Mesendoderm (in vitro differentiated cells): ENCODE results near the gene ATRIP.

Experiments
- DNase-seq: peaks from one replicate; pipeline ENCODE4 v3.0.0; 2013
- H2AK5ac ChIP-seq: 2 replicates; pipeline ENCODE4 v1.6.1; 2013; ENCODE audit warnings: low read length, inconsistent platforms
- H2BK120ac ChIP-seq: 2 replicates; pipeline ENCODE4 v1.6.1; 2013; ENCODE audit warnings: low read depth, mild to moderate bottlenecking, low read length, moderate library complexity, mixed read lengths
- H2BK15ac ChIP-seq: replicated peaks from 2 replicates; pipeline ENCODE4 v1.6.1; 2013; ENCODE audit warnings: low read depth, mild to moderate bottlenecking, moderate library complexity
- H2BK5ac ChIP-seq: 2 replicates; pipeline ENCODE4 v1.6.1; 2013; ENCODE audit warnings: low read length, inconsistent platforms
- H3K18ac ChIP-seq: 2 replicates; pipeline ENCODE4 v1.6.1; 2013; ENCODE audit warnings: mild to moderate bottlenecking, low read length, mixed read lengths
- H3K23ac ChIP-seq: one replicate; pipeline ENCODE4 v1.6.1; 2013; ENCODE audit warnings: low read length
- H3K27ac ChIP-seq: 2 replicates; pipeline ENCODE4 v1.5.1; 2013; ENCODE audit warnings: low read depth, mild to moderate bottlenecking, inconsistent platforms, low read length, moderate library complexity
- H3K27me3 ChIP-seq: 2 replicates; pipeline ENCODE4 v1.6.1; 2013; ENCODE audit warnings: low read length, control low read depth, mild to moderate bottlenecking, inconsistent platforms; ENCODE audit not compliant: insufficient read depth, poor library complexity
- H3K36me3 ChIP-seq: 2 replicates; pipeline ENCODE4 v1.6.1; 2013; ENCODE audit warnings: low read length, inconsistent platforms; ENCODE audit not compliant: control insufficient read depth, insufficient read depth
- H3K4ac ChIP-seq: one replicate; pipeline ENCODE4 v1.6.1; 2013; ENCODE audit warnings: low read depth, mild to moderate bottlenecking, low read length, moderate library complexity
- H3K4me1 ChIP-seq: 2 replicates; pipeline ENCODE4 v1.6.1; 2013; ENCODE audit warnings: low read depth, low read length, inconsistent platforms; ENCODE audit not compliant: control insufficient read depth
- H3K4me2 ChIP-seq: 2 replicates; pipeline ENCODE4 v1.6.1; 2013; ENCODE audit warnings: low read length
- H3K4me3 ChIP-seq: 2 replicates; pipeline ENCODE4 v1.5.1; 2013; ENCODE audit warnings: mild to moderate bottlenecking, low read length
- H3K56ac ChIP-seq: one replicate; pipeline ENCODE4 v1.6.1; 2013; ENCODE audit warnings: low read length
- H3K79me1 ChIP-seq: 2 replicates; pipeline ENCODE4 v1.6.1; 2013; ENCODE audit warnings: low read length, inconsistent platforms
- H3K79me2 ChIP-seq: 2 replicates; pipeline ENCODE4 v1.6.1; 2013; ENCODE audit warnings: mild to moderate bottlenecking, low read length; ENCODE audit not compliant: control insufficient read depth, insufficient read depth
- H3K9ac ChIP-seq: 2 replicates; pipeline ENCODE4 v1.6.1; 2013; ENCODE audit warnings: low read length, inconsistent platforms
- H4K5ac ChIP-seq: one replicate; pipeline ENCODE4 v1.6.1; 2013; ENCODE audit warnings: low read length
- H4K8ac ChIP-seq: one replicate; pipeline ENCODE4 v1.6.1; 2013; ENCODE audit warnings: low read depth, mild to moderate bottlenecking, control low read depth, low read length, moderate library complexity
- WGBS: extraction: QIAGEN DNeasy Blood & Tissue Kit; methylation state at CpG from one replicate; pipeline ENCODE4 v1.1.7; 2013; ENCODE audit warnings: low lambda C conversion rate, missing lambda C conversion rate; ENCODE audit not compliant: insufficient coverage; ENCODE audit errors: extremely low coverage; 5-methylcytosine and 5-hydroxymethylcytosine counted together

ATRIP gene

GRCh38 chr3:48428572-48429316 is 17.8 kb upstream of the ATRIP start:
- H3K4me2 ChIP-seq = peak overlapping the region; percentile 87
- no peak overlapping the region for H2BK15ac ChIP-seq
- H3K27me3 ChIP-seq = no peaks in the 10 kb centered on the region
- H3K9ac ChIP-seq = peak overlapping the region; percentile 88
- H3K79me2 ChIP-seq = peaks cover 47% of the 10 kb centered on the region
- H3K4me3 ChIP-seq = peak overlapping the region; percentile 72
- H2BK120ac ChIP-seq = peak overlapping the region; percentile 54
- H4K8ac ChIP-seq = peak overlapping the region; percentile 69
- peaks cover 10% of the 10 kb centered on the region for H3K4me1 ChIP-seq
- H3K23ac ChIP-seq = no peak overlapping the region
- peak; percentile 58 for DNase-seq
- WGBS = no CpG with 5 or more reads among the region's 60 CpGs
- peak overlapping the region; percentile 92 for H3K56ac ChIP-seq
- H3K18ac ChIP-seq = peak overlapping the region; percentile 75
- peaks cover 6% of the 10 kb centered on the region for H3K36me3 ChIP-seq
- peaks cover 27% of the 10 kb centered on the region for H3K79me1 ChIP-seq
- no peak overlapping the region for H4K5ac ChIP-seq
- no peak overlapping the region for H2AK5ac ChIP-seq
- peak overlapping the region; percentile 45 for H2BK5ac ChIP-seq
- peak overlapping the region; percentile 88 for H3K4ac ChIP-seq
- peak overlapping the region; percentile 89 for H3K27ac ChIP-seq

DNA sequence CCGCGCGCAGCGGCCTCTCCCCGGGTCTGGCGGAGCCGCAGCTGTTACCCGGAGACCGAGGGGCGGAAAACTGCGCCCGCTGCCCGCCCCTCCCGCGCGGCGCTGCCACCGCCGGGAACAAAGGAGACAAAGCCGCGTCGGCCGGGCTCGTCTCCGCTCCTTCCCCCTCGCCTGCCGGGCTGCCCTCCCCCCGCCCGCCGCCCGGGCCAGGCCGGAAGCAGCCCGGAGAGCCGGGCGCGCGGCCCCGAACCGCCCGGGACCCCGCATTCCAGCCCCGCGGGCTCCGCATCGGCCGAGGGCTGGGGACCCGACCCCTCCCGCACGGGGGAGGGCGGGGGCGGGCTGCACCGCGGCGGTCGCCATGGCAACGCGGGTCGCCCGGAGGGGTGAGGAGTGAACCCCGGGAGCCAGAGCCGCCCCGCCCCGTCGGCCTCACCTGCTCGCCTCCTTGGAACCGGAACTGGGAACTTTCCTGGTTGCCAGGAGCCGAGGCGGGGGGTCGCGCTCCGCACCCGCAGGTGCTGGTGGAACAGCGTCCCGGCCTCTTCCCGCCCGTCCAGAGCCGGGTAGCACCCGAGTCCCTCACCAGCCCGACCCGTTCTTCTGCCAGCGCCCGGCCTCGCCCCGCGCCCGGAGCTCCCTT is 17.1 kb upstream of the ATRIP start:
- Histone ChIP-seq H3K79me1 (peaks cover 24% of the 10 kb centered on the region), H3K36me3 (peaks cover 10% of the 10 kb centered on the region), H4K5ac (no peak overlapping the region), H3K27me3 (no peaks in the 10 kb centered on the region), H3K4ac (peak overlapping the region; percentile 88), H3K4me2 (peak overlapping the region; percentile 44), H2AK5ac (no peak overlapping the region), H4K8ac (peak overlapping the region; percentile 69), H2BK5ac (peak overlapping the region; percentile 45), H2BK15ac (no peak overlapping the region), H3K18ac (peak overlapping the region; percentile 75), H3K4me3 (peak overlapping the region; percentile 72), H2BK120ac (peak overlapping the region; percentile 54), H3K9ac (peak overlapping the region; percentile 88), H3K4me1 (peaks cover 10% of the 10 kb centered on the region), H3K56ac (peak overlapping the region; percentile 92), H3K27ac (peak overlapping the region; percentile 89), H3K79me2 (peaks cover 40% of the 10 kb centered on the region), H3K23ac (no peak overlapping the region)
- DNase-seq = peak; percentile 64
- no CpG with 5 or more reads among the region's 86 CpGs for WGBS

DNA sequence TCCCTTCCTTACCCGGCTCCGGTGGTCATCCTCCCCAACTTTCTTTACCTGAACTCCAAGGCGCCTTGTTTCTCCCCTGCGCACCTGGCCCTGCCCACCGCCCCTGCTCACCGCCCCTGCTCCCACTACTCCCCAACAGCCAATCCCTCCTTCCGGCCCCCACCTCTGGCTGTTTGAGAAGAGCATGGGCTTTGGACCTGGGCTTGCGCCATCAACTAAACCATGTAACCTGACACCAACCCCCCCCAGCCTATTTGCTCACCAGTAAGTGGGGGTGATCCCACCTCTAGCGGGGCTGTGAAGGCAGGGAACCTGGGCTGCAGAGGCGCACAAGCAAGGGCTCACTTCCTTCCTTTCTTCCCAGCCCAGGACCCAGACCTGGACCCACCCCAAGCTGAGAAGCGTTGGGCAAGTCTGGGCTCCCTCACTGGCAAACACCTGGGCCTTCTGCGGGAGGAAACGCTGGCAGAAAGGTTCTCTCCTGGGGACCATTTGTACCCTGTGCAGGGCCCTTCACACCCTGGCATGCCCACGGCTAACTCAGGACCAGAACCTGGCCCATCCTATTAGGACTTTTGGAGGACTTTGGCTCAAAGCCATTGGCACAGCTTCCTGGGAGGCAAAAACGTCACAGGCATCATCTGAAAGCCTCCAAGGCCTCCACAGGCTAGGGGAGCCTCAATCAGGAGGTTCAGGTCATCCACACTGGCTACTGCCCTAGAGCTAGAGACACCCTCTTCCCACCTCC is 16.4 kb upstream of the ATRIP start, which contains the start of gene PLXNB1:
Gene PLXNB1 (minus strand): TSS at position 127 of the 748 bp plus-strand sequence. CDS start 5,475 bp downstream, outside the sequence.
- peak within 1 kb of the TSS; percentile 89 for H3K27ac ChIP-seq
- peaks cover 10% of the 10 kb centered on the region for H3K4me1 ChIP-seq
- no peak within 1 kb of the TSS for H3K23ac ChIP-seq
- no peak within 1 kb of the TSS for H2BK15ac ChIP-seq
- WGBS = no CpG with 5 or more reads among the region's 15 CpGs
- peak within 1 kb of the TSS; percentile 88 for H3K9ac ChIP-seq
- peak within 1 kb of the TSS; percentile 45 for H2BK5ac ChIP-seq
- H4K5ac ChIP-seq = no peak within 1 kb of the TSS
- peak within 1 kb of the TSS; percentile 69 for H4K8ac ChIP-seq
- peak within 1 kb of the TSS; percentile 44 for H3K4me2 ChIP-seq
- no peaks in the 10 kb centered on the region for H3K27me3 ChIP-seq
- peak within 1 kb of the TSS; percentile 54 for H2BK120ac ChIP-seq
- H3K4me3 ChIP-seq = peak within 1 kb of the TSS; percentile 72
- peak within 1 kb of the TSS; percentile 9 for H2AK5ac ChIP-seq
- peaks cover 23% of the 10 kb centered on the region for H3K79me1 ChIP-seq
- peak within 1 kb of the TSS; percentile 88 for H3K4ac ChIP-seq
- H3K36me3 ChIP-seq = peaks cover 10% of the 10 kb centered on the region
- DNase-seq = peak; percentile 93
- H3K56ac ChIP-seq = peak within 1 kb of the TSS; percentile 92
- peak within 1 kb of the TSS; percentile 75 for H3K18ac ChIP-seq
- peaks cover 35% of the 10 kb centered on the region for H3K79me2 ChIP-seq

- H3K56ac ChIP-seq = peak overlapping the region; percentile 92
- H3K23ac ChIP-seq = no peak overlapping the region
- WGBS = no CpG with 5 or more reads among the region's 1 CpG
- no peak for DNase-seq
- peaks cover 10% of the 10 kb centered on the region for H3K36me3 ChIP-seq
- peaks cover 29% of the 10 kb centered on the region for H3K79me2 ChIP-seq
- peak overlapping the region; percentile 25 for H3K4ac ChIP-seq
- no peak overlapping the region for H3K4me2 ChIP-seq
- H3K27ac ChIP-seq = no peak overlapping the region
- H2BK120ac ChIP-seq = no peak overlapping the region
- peaks cover 10% of the 10 kb centered on the region for H3K4me1 ChIP-seq
- peak overlapping the region; percentile 9 for H2AK5ac ChIP-seq
- H3K79me1 ChIP-seq = peaks cover 26% of the 10 kb centered on the region
- no peak overlapping the region for H4K8ac ChIP-seq
- H4K5ac ChIP-seq = no peak overlapping the region
- H2BK15ac ChIP-seq = no peak overlapping the region
- H3K9ac ChIP-seq = peak overlapping the region; percentile 88
- H2BK5ac ChIP-seq = no peak overlapping the region
- no peaks in the 10 kb centered on the region for H3K27me3 ChIP-seq
- no peak overlapping the region for H3K4me3 ChIP-seq
- H3K18ac ChIP-seq = no peak overlapping the region
Measured at GRCh38 chr3:48430708-48431101, 15.8 kb upstream of the ATRIP start.

GRCh38 chr3:48431224-48432029 is 15.1 kb upstream of the ATRIP start:
- no peak overlapping the region for H3K18ac ChIP-seq
- WGBS = no CpG with 5 or more reads among the region's 8 CpGs

More at GRCh38 chr3:48431224-48432029, 15.1 kb upstream of the ATRIP start:
- no peak overlapping the region for H3K23ac ChIP-seq
- H2BK120ac ChIP-seq = no peak overlapping the region
- no peak overlapping the region for H4K8ac ChIP-seq
- peaks cover 10% of the 10 kb centered on the region for H3K4me1 ChIP-seq
- H3K4ac ChIP-seq = no peak overlapping the region
- H3K9ac ChIP-seq = no peak overlapping the region
- H3K27ac ChIP-seq = no peak overlapping the region
- H3K56ac ChIP-seq = no peak overlapping the region
- no peak for DNase-seq
- H2AK5ac ChIP-seq = no peak overlapping the region
- peaks cover 22% of the 10 kb centered on the region for H3K79me2 ChIP-seq
- H2BK5ac ChIP-seq = no peak overlapping the region
- H4K5ac ChIP-seq = no peak overlapping the region
- no peaks in the 10 kb centered on the region for H3K27me3 ChIP-seq
- H2BK15ac ChIP-seq = no peak overlapping the region
- H3K4me2 ChIP-seq = no peak overlapping the region
- H3K36me3 ChIP-seq = peaks cover 10% of the 10 kb centered on the region
- peaks cover 20% of the 10 kb centered on the region for H3K79me1 ChIP-seq
- H3K4me3 ChIP-seq = no peak overlapping the region
